Osteoblast (primary cell): ENCODE results near the gene GRIN1. TPM values are rescaled to one million over a fixed set of nuclear protein-coding genes. Genes with fewer than 3 reads are reported as not detected.

Experiments
- DNase-seq: peaks from one replicate; pipeline ENCODE4 v3.0.0; 2011; ENCODE audit warnings: low spot score, mixed read lengths; ENCODE audit not compliant: insufficient read length; ENCODE audit errors: missing footprints
- H2AFZ ChIP-seq: 2 replicates; pipeline ENCODE4 v1.6.0; 2011; ENCODE audit warnings: mild to moderate bottlenecking, low read length
- H3K27ac ChIP-seq: 2 replicates; pipeline ENCODE4 v1.5.1; 2011; ENCODE audit warnings: mild to moderate bottlenecking, low read depth, low read length, moderate library complexity
- H3K27me3 ChIP-seq: 2 replicates; pipeline ENCODE4 v1.6.0; 2012; ENCODE audit warnings: mild to moderate bottlenecking, control low read depth, inconsistent platforms, low read length, moderate library complexity; ENCODE audit not compliant: insufficient read depth
- H3K36me3 ChIP-seq: 2 replicates; pipeline ENCODE4 v1.5.1; 2011; ENCODE audit warnings: mild to moderate bottlenecking, low read length, control low read depth, moderate library complexity; ENCODE audit not compliant: insufficient read depth
- H3K4me1 ChIP-seq: 2 replicates; pipeline ENCODE4 v1.5.1; 2011; ENCODE audit warnings: mild to moderate bottlenecking, low read length, control low read depth, moderate library complexity; ENCODE audit not compliant: insufficient read depth
- H3K4me2 ChIP-seq: 2 replicates; pipeline ENCODE4 v1.6.0; 2011; ENCODE audit warnings: mild to moderate bottlenecking, low read length; ENCODE audit not compliant: insufficient read depth
- H3K4me3 ChIP-seq: fragments of 200-600 bp; sonication (generic); 3 replicates; pipeline ENCODE4 v1.5.1; 2012; ENCODE audit warnings: mild to moderate bottlenecking, low read length, inconsistent platforms; ENCODE audit not compliant: insufficient read depth
- H3K79me2 ChIP-seq: 2 replicates; pipeline ENCODE4 v1.6.0; 2012; ENCODE audit warnings: mild to moderate bottlenecking, low read length, control low read depth, inconsistent platforms; ENCODE audit not compliant: insufficient read depth
- H3K9me3 ChIP-seq: 2 replicates; pipeline ENCODE4 v1.5.1; 2011; ENCODE audit warnings: low read depth, low read length, control low read depth
- H4K20me1 ChIP-seq: 2 replicates; pipeline ENCODE4 v1.6.0; 2012; ENCODE audit warnings: mild to moderate bottlenecking, low read length, control low read depth; ENCODE audit not compliant: insufficient read depth
- CTCF ChIP-seq: IDR thresholded peaks from 2 replicates; pipeline ENCODE4 v1.5.1; 2011; ENCODE audit warnings: mild to moderate bottlenecking, low read depth, low read length, moderate library complexity; ENCODE audit errors: extremely low read depth
- total RNA-seq: library from RNA; depleted of rRNA; stranded (reverse); fragments of >200 nt; gene quantifications from 2 replicates; pipeline ENCODE4 v1.2.3, GENCODE V29; 2012

GRIN1 gene
- total RNA-seq, 1 donor = not detected

GRCh38 chr9:137181680-137182079 is 42.7 kb downstream of the GRIN1 start:
- peaks cover 1% of the 10 kb centered on the region for H3K4me1 ChIP-seq
- peaks cover 8% of the 10 kb centered on the region for H4K20me1 ChIP-seq
- TF ChIP-seq CTCF = no peak
- H3K27ac ChIP-seq = no peak overlapping the region
- H3K79me2 ChIP-seq = peaks cover 16% of the 10 kb centered on the region
- no peak overlapping the region for H3K4me2 ChIP-seq
- H3K4me3 ChIP-seq = no peak overlapping the region
- DNase-seq = no peak
- H2AFZ ChIP-seq = no peak overlapping the region
- H3K36me3 ChIP-seq = peaks cover 29% of the 10 kb centered on the region
- no peaks in the 10 kb centered on the region for H3K27me3 ChIP-seq
- no peaks in the 10 kb centered on the region for H3K9me3 ChIP-seq

- Histone ChIP-seq H3K4me1 (peaks cover 13% of the 10 kb centered on the region), H3K4me2 (no peak overlapping the region), H3K27ac (no peak overlapping the region), H3K4me3 (no peak overlapping the region), H3K27me3 (no peaks in the 10 kb centered on the region), H3K9me3 (no peaks in the 10 kb centered on the region), H3K79me2 (peaks cover 28% of the 10 kb centered on the region), H3K36me3 (peaks cover 29% of the 10 kb centered on the region), H4K20me1 (peaks cover 17% of the 10 kb centered on the region), H2AFZ (no peak overlapping the region)
- TF ChIP-seq CTCF = no peak
- DNase-seq = no peak
These were observed 43.9 kb downstream of the GRIN1 start for GRCh38 chr9:137182836-137183235.

- Histone ChIP-seq H2AFZ (no peak overlapping the region), H3K27me3 (no peaks in the 10 kb centered on the region), H3K79me2 (peaks cover 33% of the 10 kb centered on the region), H4K20me1 (peaks cover 15% of the 10 kb centered on the region), H3K9me3 (no peaks in the 10 kb centered on the region), H3K27ac (no peak overlapping the region), H3K36me3 (peaks cover 29% of the 10 kb centered on the region), H3K4me1 (peaks cover 14% of the 10 kb centered on the region), H3K4me2 (no peak overlapping the region), H3K4me3 (no peak overlapping the region)
- DNase-seq = no peak
- TF ChIP-seq CTCF = no peak
These were observed 45.1 kb downstream of the GRIN1 start for GRCh38 chr9:137183980-137184595.

GRCh38 chr9:137184881-137185660 is 46.1 kb downstream of the GRIN1 start:
- Histone ChIP-seq H3K4me3 (no peak overlapping the region), H3K36me3 (peaks cover 30% of the 10 kb centered on the region), H3K27me3 (no peaks in the 10 kb centered on the region), H3K9me3 (no peaks in the 10 kb centered on the region), H3K27ac (no peak overlapping the region), H3K79me2 (peaks cover 40% of the 10 kb centered on the region), H3K4me2 (no peak overlapping the region), H3K4me1 (peaks cover 23% of the 10 kb centered on the region), H2AFZ (no peak overlapping the region), H4K20me1 (peaks cover 22% of the 10 kb centered on the region)
- TF ChIP-seq CTCF = no peak
- DNase-seq = no peak
